MM.1S (cell line): ENCODE measurements around the gene DMRTC2.

Source experiments
- EZH2 ChIP-seq: fragments of 300-600 bp; sonication (generic); optimal IDR thresholded peaks from 2 replicates; pipeline ENCODE3; 2017; ENCODE audit warnings: low read depth, mild to moderate bottlenecking, antibody characterized with exemption, low read length, mixed read lengths
- EZH2phosphoT487 ChIP-seq: fragments of 300-600 bp; sonication (generic); IDR thresholded peaks from 2 replicates; pipeline ENCODE4 v1.6.1; 2018; ENCODE audit warnings: antibody characterized with exemption, low read length
- TF ChIP-seq, protein P1 (sequence below): fragments of 300-600 bp; sonication (generic); IDR thresholded peaks from 2 replicates; pipeline ENCODE4 v1.5.1; 2016; ENCODE audit warnings: antibody characterized with exemption, low read length, mixed read lengths

DNA sequence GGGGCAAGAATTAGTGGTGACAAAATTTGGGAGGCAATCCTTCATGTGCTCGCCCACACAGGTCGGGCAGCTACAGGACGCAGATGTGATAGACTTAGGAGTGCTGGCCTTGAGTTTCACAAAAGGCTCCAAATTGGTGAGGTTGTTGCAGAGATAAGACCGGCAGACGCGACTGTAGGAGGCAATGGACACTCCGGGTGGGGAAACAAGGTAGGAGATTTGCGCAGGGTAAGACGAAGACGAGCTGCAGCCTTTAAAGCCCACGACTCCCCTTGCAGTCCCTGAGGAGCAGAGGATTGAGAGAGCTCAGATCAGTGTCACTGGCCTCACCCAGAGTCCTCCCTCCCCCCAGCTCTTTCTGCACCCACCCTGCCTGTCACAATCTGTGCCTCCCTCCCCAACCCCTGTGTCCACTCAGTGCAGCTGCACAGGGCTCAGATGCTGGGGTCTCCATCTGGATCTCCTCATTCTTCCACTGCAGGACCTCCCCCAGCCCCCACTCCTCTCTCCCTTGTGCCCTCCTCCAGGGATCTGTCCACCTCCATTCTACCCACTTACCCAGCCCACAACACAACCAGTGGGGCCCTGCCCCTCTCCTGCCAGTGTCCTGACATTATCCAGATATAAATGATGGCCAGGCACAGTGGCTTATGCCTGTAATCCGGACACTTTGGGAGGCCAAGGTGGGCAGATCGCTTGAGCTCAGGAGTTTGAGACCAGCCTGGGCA, 6.7 kb upstream of the DMRTC2 start:
- TF ChIP-seq, protein P1, sequence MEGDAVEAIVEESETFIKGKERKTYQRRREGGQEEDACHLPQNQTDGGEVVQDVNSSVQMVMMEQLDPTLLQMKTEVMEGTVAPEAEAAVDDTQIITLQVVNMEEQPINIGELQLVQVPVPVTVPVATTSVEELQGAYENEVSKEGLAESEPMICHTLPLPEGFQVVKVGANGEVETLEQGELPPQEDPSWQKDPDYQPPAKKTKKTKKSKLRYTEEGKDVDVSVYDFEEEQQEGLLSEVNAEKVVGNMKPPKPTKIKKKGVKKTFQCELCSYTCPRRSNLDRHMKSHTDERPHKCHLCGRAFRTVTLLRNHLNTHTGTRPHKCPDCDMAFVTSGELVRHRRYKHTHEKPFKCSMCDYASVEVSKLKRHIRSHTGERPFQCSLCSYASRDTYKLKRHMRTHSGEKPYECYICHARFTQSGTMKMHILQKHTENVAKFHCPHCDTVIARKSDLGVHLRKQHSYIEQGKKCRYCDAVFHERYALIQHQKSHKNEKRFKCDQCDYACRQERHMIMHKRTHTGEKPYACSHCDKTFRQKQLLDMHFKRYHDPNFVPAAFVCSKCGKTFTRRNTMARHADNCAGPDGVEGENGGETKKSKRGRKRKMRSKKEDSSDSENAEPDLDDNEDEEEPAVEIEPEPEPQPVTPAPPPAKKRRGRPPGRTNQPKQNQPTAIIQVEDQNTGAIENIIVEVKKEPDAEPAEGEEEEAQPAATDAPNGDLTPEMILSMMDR: no peak
- no peak for TF ChIP-seq EZH2
- TF ChIP-seq EZH2phosphoT487: no peak
